Endothelial cell of umbilical vein (primary cell): Measurements from ENCODE around the gene LEMD1. TPM values are rescaled to one million over a fixed set of nuclear protein-coding genes. Genes with fewer than 3 reads are reported as not detected.

ENCODE experiments used
- BruUV-seq: library from RNA; stranded (reverse); fragments of 400-500 nt; replicated peaks from 2 replicates; lab custom pipeline; 2021; lab: Mats Ljungman, UMichigan
- CTCF ChIA-PET: fragments of 300-600, 350-600 bp; sonication (Branson Sonifier 250); formaldehyde crosslinking; loops from one replicate; lab custom pipeline; 2021; ENCODE audit warnings: antibody characterized with exemption, inconsistent platforms; lab: Charles Lee
- POLR2A ChIA-PET: fragments of 300-600, 350-600 bp; sonication (Branson Sonifier 250); formaldehyde crosslinking; loops from one replicate; lab custom pipeline; 2021; ENCODE audit warnings: antibody characterized with exemption, inconsistent platforms; lab: Charles Lee
- DNase-seq: peaks from one replicate; pipeline ENCODE4 v3.0.0-alpha.2; 2011; ENCODE audit warnings: low read depth, low spot score
- FAIRE-seq: peaks from 2 replicates; lab custom pipeline; 2011; peaks lifted over from hg19 to GRCh38; lab: Jason Lieb, UNC
- H2AFZ ChIP-seq: 2 replicates; pipeline ENCODE4 v1.6.0; 2012; ENCODE audit warnings: low read depth, low read length, control low read depth, inconsistent platforms
- H3K27ac ChIP-seq: 2 replicates; pipeline ENCODE4 v1.5.1; 2011; ENCODE audit warnings: low read depth, mild to moderate bottlenecking, control low read depth, low read length, moderate library complexity; ENCODE audit not compliant: insufficient read depth
- H3K27me3 ChIP-seq, 2 experiments: 2 replicates each; pipeline versions ENCODE4 v1.6.0 to v1.6.1; 2011; ENCODE audit warnings: low read length in 2 of 2, mixed read lengths in 1 of 2; ENCODE audit not compliant: control insufficient read depth in 2 of 2, insufficient read depth in 2 of 2
- H3K36me3 ChIP-seq, 2 experiments: 2 replicates in 1 of 2; 3 replicates in 1 of 2; pipeline ENCODE4 v1.5.1; 2011; ENCODE audit warnings: low read length in 2 of 2, mild to moderate bottlenecking in 1 of 2, moderate library complexity in 1 of 2; ENCODE audit not compliant: control insufficient read depth in 2 of 2, insufficient read depth in 2 of 2; ENCODE audit errors: extremely low read depth in 1 of 2
- H3K4me1 ChIP-seq: 3 replicates; pipeline ENCODE4 v1.5.1; 2011; ENCODE audit warnings: mild to moderate bottlenecking, low read length; ENCODE audit not compliant: control insufficient read depth, insufficient read depth; ENCODE audit errors: extremely low read depth
- H3K4me2 ChIP-seq: 2 replicates; pipeline ENCODE4 v1.6.1; 2011; ENCODE audit warnings: low read length, control low read depth, mixed read lengths; ENCODE audit not compliant: insufficient read depth
- H3K4me3 ChIP-seq, 3 experiments: fragments of 200-600 bp in 1 of 3; sonication (generic), shearing (Covaris generic) in 1 of 3; replicated peaks in 1 of 3; 2 replicates each; pipeline ENCODE4 v1.5.1; 2011 to 2016; ENCODE audit warnings: control low read depth in 3 of 3, low read length in 3 of 3, mild to moderate bottlenecking in 2 of 3, inconsistent platforms in 1 of 3, low read depth in 1 of 3, moderate library complexity in 1 of 3; ENCODE audit not compliant: insufficient read depth in 1 of 3
- H3K79me2 ChIP-seq: 2 replicates; pipeline ENCODE4 v1.6.0; 2012; ENCODE audit warnings: low read length, inconsistent platforms; ENCODE audit not compliant: control insufficient read depth, insufficient read depth
- H3K9ac ChIP-seq: replicated peaks from 2 replicates; pipeline ENCODE3; 2011; ENCODE audit warnings: low read length, control low read depth; ENCODE audit not compliant: insufficient read depth; ENCODE audit errors: extremely low read depth
- H3K9me1 ChIP-seq: replicated peaks from 3 replicates; pipeline ENCODE4 v1.6.0; 2011; ENCODE audit warnings: mild to moderate bottlenecking, low read length; ENCODE audit not compliant: control insufficient read depth, insufficient read depth; ENCODE audit errors: extremely low read depth
- H3K9me3 ChIP-seq: replicated peaks from 2 replicates; pipeline ENCODE4 v1.5.1; 2012; ENCODE audit warnings: low read length, inconsistent platforms; ENCODE audit not compliant: control insufficient read depth, insufficient read depth
- H4K20me1 ChIP-seq: replicated peaks from 2 replicates; pipeline ENCODE3; 2011; ENCODE audit warnings: mild to moderate bottlenecking, low read length; ENCODE audit not compliant: control insufficient read depth, insufficient read depth; ENCODE audit errors: extremely low read depth
- EZH2 ChIP-seq: IDR thresholded peaks from 2 replicates; pipeline ENCODE4 v1.6.1; 2012; ENCODE audit warnings: borderline replicate concordance, low read depth, mild to moderate bottlenecking, moderate library complexity, low read length, inconsistent platforms; ENCODE audit not compliant: severe bottlenecking
- FOS ChIP-seq: IDR thresholded peaks from 2 replicates; pipeline ENCODE4 v1.6.1; 2011; ENCODE audit warnings: mild to moderate bottlenecking, low read length, moderate library complexity, borderline replicate concordance; ENCODE audit not compliant: insufficient read depth
- JUN ChIP-seq: IDR thresholded peaks from 2 replicates; pipeline ENCODE4 v1.6.1; 2011; ENCODE audit warnings: borderline replicate concordance, low read depth; ENCODE audit not compliant: insufficient read length, insufficient read depth
- MYC ChIP-seq: IDR thresholded peaks from one replicate; pipeline ENCODE4 v1.6.1; 2011; ENCODE audit warnings: mild to moderate bottlenecking, low read depth, low read length
- POLR2A ChIP-seq: IDR thresholded peaks from 2 replicates; pipeline ENCODE4 v1.6.1; 2012; ENCODE audit warnings: low read depth, mild to moderate bottlenecking, control low read depth, low read length
- POLR2AphosphoS5 ChIP-seq: IDR thresholded peaks from 2 replicates; pipeline ENCODE4 v1.6.1; 2012; ENCODE audit warnings: low read depth, mild to moderate bottlenecking, control low read depth, low read length, moderate library complexity; ENCODE audit not compliant: insufficient read depth
- dilution Hi-C: fragments of 300-500 bp; cut with MboI; formaldehyde crosslinking; loops from one replicate; pipeline ENCODE4 v1.15.0; 2019; ENCODE audit warnings: low sequenced_read_pairs; ENCODE audit not compliant: extremely low pct_ligation_motif_present
- intact Hi-C: fragments of 100-400 bp; cut with micrococcal nuclease; formaldehyde crosslinking; loops from one replicate; pipeline ENCODE4 v1.10.0; 2022
- polyA plus RNA-seq, 4 experiments: library from polyadenylated mRNA; depleted of rRNA in 3 of 4; stranded (reverse) in 3 of 4; unstranded in 1 of 4; fragments of >200 nt; gene quantifications; 2 replicates each; pipeline versions ENCODE4 v1.2.1 to v1.2.3, GENCODE V29; 2011 to 2012; ENCODE audit warnings: missing spikeins in 1 of 4
- total RNA-seq: library from RNA; stranded (reverse); gene quantifications from 2 replicates; pipeline ENCODE4 v1.2.3, GENCODE V29; 2021
- TF ChIP-seq, protein P1 (sequence below): IDR thresholded peaks from 2 replicates; pipeline ENCODE4 v1.6.1; 2011; ENCODE audit not compliant: insufficient read depth, insufficient read length

LEMD1 gene
- total and polyA plus RNA-seq, 2 donors (not counting 3 experiments of a cell fraction or from before 2014, with no cell fraction given), result not detected

GRCh38 chr1:205416322-205416721, 5.5 kb downstream of the LEMD1 start:
- H3K4me2 ChIP-seq, result no peak overlapping the region
- no peak overlapping the region for H2AFZ ChIP-seq
- H3K9ac ChIP-seq, result no peak overlapping the region
- no peaks in the 10 kb centered on the region for H3K9me3 ChIP-seq
- no peak for FAIRE-seq
- H3K27ac ChIP-seq, result no peak overlapping the region
- dilution Hi-C loops, result no loop called here
- H3K4me3 ChIP-seq, result no peak overlapping the region
- intact Hi-C loops, result no loop called here
- ChIA-PET CTCF (interaction anchor here (0.9 to 2.5 kb wide), 7 partner anchors 10 to 108 kb away, joined by 3 to 11 read pairs (median 6); no protein-coding TSS in a partner anchor), POLR2A (no interaction called here)
- TF ChIP-seq EZH2 (no peak), JUN (no peak), FOS (no peak), MYC (no peak), POLR2A (no peak), POLR2AphosphoS5 (no peak)
- TF ChIP-seq, protein P1, sequence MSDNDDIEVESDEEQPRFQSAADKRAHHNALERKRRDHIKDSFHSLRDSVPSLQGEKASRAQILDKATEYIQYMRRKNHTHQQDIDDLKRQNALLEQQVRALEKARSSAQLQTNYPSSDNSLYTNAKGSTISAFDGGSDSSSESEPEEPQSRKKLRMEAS, result no peak
- peaks cover 13 to 17% of the 10 kb centered on the region in 2 experiments for H3K27me3 ChIP-seq
- DNase-seq, result no peak
- H4K20me1 ChIP-seq, result no peaks in the 10 kb centered on the region
- no TSS peak for BruUV-seq
- H3K9me1 ChIP-seq, result no peaks in the 10 kb centered on the region
- no peaks in the 10 kb centered on the region for H3K4me1 ChIP-seq
- no peaks in the 10 kb centered on the region for H3K79me2 ChIP-seq
- H3K36me3 ChIP-seq, result no peaks in the 10 kb centered on the region
